HepG2 (cell line): ENCODE results near the gene BNIP1. TPM values are rescaled to one million over a fixed set of nuclear protein-coding genes. Genes with fewer than 3 reads are reported as not detected.
A peak's percentile ranks its signal among the peaks of the same experiment; 100 is the strongest.

Source experiments
- ETV6 ChIP-seq: sonication (generic); formaldehyde crosslinking; conservative IDR thresholded peaks from 2 replicates; pipeline ENCODE4 v1.4.0; 2020; ENCODE audit warnings: missing genetic modification reagents
- GABPB1 ChIP-seq: IDR thresholded peaks from 2 replicates; pipeline ENCODE4 v1.6.1; 2016; ENCODE audit warnings: mild to moderate bottlenecking, missing genetic modification reagents, moderate library complexity, missing compliant biosample characterization
- KAT2B ChIP-seq: fragments of 150-350 bp; IDR thresholded peaks from 2 replicates; pipeline ENCODE4 v1.6.1; 2014; ENCODE audit warnings: low read depth, low read length, borderline replicate concordance
- MAFF ChIP-seq: IDR thresholded peaks from 2 replicates; pipeline ENCODE4 v1.6.1; 2011; ENCODE audit warnings: low read depth, low read length, improper control_type of control experiment
- NCOA1 ChIP-seq: sonication (generic); formaldehyde crosslinking; IDR thresholded peaks from 2 replicates; pipeline ENCODE4 v1.9.0; 2021; ENCODE audit warnings: missing genetic modification reagents
- RARG ChIP-seq: sonication (generic); formaldehyde crosslinking; IDR thresholded peaks from 2 replicates; pipeline ENCODE4 v1.4.0; 2020; ENCODE audit warnings: low read depth, mild to moderate bottlenecking, missing genetic modification reagents
- SCMH1 ChIP-seq: sonication (generic); formaldehyde crosslinking; IDR thresholded peaks from 2 replicates; pipeline ENCODE4 v1.9.0; 2021; ENCODE audit warnings: missing genetic modification reagents, mild to moderate bottlenecking, borderline replicate concordance
- SIN3A ChIP-seq: IDR thresholded peaks from 2 replicates; pipeline ENCODE4 v1.6.1; 2011; ENCODE audit warnings: low read depth, mild to moderate bottlenecking, control low read depth, low read length, borderline replicate concordance
- SRF ChIP-seq: IDR thresholded peaks from 2 replicates; pipeline ENCODE4 v1.6.1; 2011; ENCODE audit warnings: mild to moderate bottlenecking, low read depth, low read length, moderate library complexity
- ZFP36 ChIP-seq: fragments of 150-350 bp; IDR thresholded peaks from 2 replicates; pipeline ENCODE4 v1.6.1; 2018; ENCODE audit warnings: borderline replicate concordance, low read length, low read depth; ENCODE audit not compliant: partially characterized antibody
- ZHX1 ChIP-seq: sonication (generic); formaldehyde crosslinking; IDR thresholded peaks from 2 replicates; pipeline ENCODE4 v1.8.1; 2022; ENCODE audit warnings: low read depth, mild to moderate bottlenecking, missing genetic modification reagents
- ZNF180 ChIP-seq: sonication (generic); formaldehyde crosslinking; IDR thresholded peaks from 2 replicates; pipeline ENCODE4 v1.4.0; 2020; ENCODE audit warnings: low read depth, missing genetic modification reagents, borderline replicate concordance
- ZNF549 ChIP-seq: sonication (generic); formaldehyde crosslinking; IDR thresholded peaks from 2 replicates; pipeline ENCODE4 v1.5.0; 2020; ENCODE audit warnings: missing genetic modification reagents
- ZNF674 ChIP-seq: sonication (generic); formaldehyde crosslinking; IDR thresholded peaks from 2 replicates; pipeline ENCODE4 v1.5.0; 2020; ENCODE audit warnings: low read depth, mild to moderate bottlenecking, missing genetic modification reagents
- ZNF749 ChIP-seq: sonication (generic); formaldehyde crosslinking; IDR thresholded peaks from 2 replicates; pipeline ENCODE4 v1.8.0; 2022; ENCODE audit warnings: mild to moderate bottlenecking, missing genetic modification reagents, moderate library complexity, borderline replicate concordance
- polyA plus RNA-seq, 8 experiments: library from polyadenylated mRNA; depleted of rRNA in 3 of 8; stranded (reverse) in 7 of 8; unstranded in 1 of 8; fragments of >200 nt; fragmentation: Illumina TruSeq in 4 of 8; extraction: Trizol in 4 of 8; gene quantifications; 2 replicates each; pipeline versions ENCODE4 v1.2.1 to v1.2.3, GENCODE V29; 2011 to 2016; ENCODE audit warnings: low read depth in 4 of 8, missing spikeins in 1 of 8, mixed read lengths in 1 of 8; ENCODE audit not compliant: insufficient read depth in 1 of 8
- total RNA-seq, 5 experiments: library from RNA; depleted of rRNA; stranded (reverse); fragments of >200 nt; fragmentation: Illumina TruSeq; extraction: Trizol; gene quantifications; 2 replicates each; pipeline ENCODE4 v1.2.3, GENCODE V29; 2016; ENCODE audit warnings: low read depth in 1 of 5
- TF ChIP-seq, protein P1 (sequence below): sonication (generic); formaldehyde crosslinking; IDR thresholded peaks from 2 replicates; pipeline ENCODE4 v1.4.0; 2020; ENCODE audit warnings: mild to moderate bottlenecking, missing genetic modification reagents
- TF ChIP-seq, protein P2 (sequence below): IDR thresholded peaks from 2 replicates; pipeline ENCODE4 v1.6.1; 2016; ENCODE audit warnings: mild to moderate bottlenecking, missing biosample characterization, missing genetic modification reagents

Gene BNIP1
- total and polyA plus RNA-seq, 2 of the 13 experiments (the other 11 are each of a cell fraction or from before 2014, with no cell fraction given): 13.2 to 16.9 TPM

DNA sequence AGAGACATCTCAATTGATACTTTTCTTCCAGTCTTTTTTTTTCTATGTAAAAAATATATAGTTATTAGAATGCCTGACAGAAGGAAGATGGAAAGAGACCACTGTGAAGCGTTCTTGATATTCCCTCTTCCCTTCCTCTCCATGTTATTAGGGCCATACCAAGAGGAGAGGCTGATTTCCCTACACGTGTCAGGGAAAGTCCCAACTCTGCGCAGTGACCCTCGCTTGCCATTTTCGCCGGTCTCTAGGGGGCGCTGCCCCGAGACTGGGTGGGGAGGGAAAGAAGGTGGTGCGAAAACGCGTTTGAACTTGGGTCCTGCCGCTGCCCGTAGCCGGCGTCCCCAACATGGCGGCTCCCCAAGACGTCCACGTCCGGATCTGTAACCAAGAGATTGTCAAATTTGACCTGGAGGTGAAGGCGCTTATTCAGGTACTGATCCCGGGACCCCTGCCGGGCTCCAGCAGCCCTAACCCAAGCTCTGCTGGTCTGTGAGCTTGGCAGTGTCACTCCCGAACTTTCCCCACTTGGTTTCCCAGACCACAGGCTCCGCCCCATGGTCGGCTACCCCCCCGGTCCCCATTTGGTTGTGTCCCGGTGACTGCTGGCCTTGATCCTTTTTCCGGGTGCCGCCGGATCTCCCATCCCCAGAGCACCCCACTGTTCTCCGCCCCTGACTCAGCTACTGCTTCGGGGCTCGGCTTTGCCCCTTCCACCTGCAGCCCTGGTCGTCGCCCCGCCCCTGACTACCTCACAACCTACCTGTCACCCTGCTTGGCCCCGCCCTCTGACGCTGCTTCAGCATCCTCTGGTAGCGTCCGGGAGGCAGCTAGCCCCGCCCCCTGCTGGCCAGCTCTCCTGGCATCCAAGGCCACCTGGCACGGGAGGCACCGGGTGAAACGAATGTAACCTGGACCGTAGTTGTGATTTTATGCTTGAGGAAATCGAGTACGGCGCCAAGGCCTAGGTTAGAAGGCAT lies at the start of gene BNIP1 (continued):
- TF ChIP-seq ZHX1 (CRISPR knock-in tag) (peak; percentile 91), KAT2B (no peak), ZNF749 (CRISPR knock-in tag) (0 out of 2 replicates have a peak, but pooled peaks have one; percentile 36), ZFP36 (no peak), ZNF549 (CRISPR knock-in tag) (no peak), ZNF674 (no peak), NCOA1 (CRISPR knock-in tag) (no peak), SCMH1 (CRISPR knock-in tag) (no peak), ZNF180 (CRISPR knock-in tag) (no peak), SRF (no peak), GABPB1 (CRISPR knock-in tag) (peak; percentile 82), MAFF (no peak; the same call in 1 of the 2 replicates), RARG (CRISPR knock-in tag) (no peak), ETV6 (CRISPR knock-in tag) (no peak), SIN3A (no peak; the same call in 1 of the 2 replicates)
- TF ChIP-seq, protein P1, sequence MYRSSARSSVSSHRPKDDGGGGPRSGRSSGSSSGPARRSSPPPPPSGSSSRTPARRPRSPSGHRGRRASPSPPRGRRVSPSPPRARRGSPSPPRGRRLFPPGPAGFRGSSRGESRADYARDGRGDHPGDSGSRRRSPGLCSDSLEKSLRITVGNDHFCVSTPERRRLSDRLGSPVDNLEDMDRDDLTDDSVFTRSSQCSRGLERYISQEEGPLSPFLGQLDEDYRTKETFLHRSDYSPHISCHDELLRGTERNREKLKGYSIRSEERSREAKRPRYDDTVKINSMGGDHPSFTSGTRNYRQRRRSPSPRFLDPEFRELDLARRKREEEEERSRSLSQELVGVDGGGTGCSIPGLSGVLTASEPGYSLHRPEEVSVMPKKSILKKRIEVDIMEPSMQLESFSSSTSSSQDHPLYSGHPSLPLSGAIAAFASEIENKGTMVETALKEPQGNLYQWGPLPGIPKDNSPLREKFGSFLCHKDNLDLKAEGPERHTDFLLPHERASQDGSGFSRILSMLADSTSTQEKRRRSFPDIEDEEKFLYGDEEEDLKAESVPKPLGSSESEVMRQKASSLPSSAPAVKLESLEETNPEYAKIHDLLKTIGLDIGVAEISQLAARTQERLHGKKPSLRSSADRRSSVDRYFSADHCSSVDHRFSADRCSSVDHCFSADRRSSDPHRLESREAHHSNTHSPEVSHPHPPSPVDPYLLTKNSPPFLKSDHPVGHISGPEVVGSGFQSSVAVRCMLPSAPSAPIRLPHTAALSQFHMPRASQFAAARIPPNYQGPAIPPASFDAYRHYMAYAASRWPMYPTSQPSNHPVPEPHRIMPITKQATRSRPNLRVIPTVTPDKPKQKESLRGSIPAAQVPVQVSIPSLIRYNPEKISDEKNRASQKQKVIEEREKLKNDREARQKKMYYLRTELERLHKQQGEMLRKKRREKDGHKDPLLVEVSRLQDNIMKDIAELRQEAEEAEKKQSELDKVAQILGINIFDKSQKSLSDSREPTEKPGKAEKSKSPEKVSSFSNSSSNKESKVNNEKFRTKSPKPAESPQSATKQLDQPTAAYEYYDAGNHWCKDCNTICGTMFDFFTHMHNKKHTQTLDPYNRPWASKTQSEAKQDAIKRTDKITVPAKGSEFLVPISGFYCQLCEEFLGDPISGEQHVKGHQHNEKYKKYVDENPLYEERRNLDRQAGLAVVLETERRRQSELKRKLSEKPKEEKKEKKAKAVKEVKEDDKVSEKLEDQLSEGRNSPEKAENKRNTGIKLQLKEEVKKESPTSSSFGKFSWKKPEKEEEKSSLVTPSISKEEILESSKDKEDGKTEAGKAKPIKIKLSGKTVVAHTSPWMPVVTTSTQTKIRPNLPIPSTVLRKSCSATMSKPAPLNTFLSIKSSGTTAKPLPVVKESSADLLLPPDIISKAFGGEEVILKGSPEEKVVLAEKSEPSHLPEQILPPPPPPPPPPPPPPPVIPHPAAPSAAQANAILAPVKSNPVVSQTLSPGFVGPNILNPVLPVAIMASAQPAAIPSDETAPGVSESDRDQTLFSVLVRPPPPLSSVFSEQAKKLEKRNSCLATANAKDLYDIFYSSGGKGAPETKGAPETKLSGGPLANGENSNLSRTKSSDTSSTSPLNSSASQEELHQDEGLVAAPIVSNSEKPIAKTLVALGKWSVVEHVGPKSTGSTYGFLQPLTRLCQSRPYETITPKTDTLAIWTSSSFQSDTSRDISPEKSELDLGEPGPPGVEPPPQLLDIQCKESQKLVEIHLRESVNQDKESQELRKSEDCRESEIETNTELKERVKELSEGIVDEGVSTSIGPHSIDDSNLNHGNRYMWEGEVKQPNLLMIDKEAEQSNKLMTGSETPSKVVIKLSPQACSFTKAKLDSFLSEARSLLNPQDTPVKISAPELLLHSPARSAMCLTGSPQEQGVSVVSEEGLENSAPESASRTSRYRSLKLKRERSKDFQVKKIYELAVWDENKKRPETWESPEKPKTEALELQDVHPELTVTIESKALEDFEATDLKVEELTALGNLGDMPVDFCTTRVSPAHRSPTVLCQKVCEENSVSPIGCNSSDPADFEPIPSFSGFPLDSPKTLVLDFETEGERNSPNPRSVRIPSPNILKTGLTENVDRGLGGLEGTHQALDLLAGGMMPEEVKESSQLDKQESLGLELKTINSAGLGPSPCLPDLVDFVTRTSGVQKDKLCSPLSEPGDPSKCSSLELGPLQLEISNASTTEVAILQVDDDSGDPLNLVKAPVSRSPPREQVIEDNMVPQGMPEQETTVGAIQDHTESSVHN (CRISPR knock-in tag): no peak
- TF ChIP-seq, protein P2, sequence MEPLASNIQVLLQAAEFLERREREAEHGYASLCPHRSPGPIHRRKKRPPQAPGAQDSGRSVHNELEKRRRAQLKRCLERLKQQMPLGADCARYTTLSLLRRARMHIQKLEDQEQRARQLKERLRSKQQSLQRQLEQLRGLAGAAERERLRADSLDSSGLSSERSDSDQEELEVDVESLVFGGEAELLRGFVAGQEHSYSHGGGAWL (CRISPR knock-in tag): 0 out of 2 replicates have a peak, but pooled peaks have one; percentile 55
